GM23248 (cell line): Measurements from ENCODE around the gene FBXL4.

ENCODE experiments used
- EZH2 ChIP-seq: fragments of 200-600 bp; sonication (generic); IDR thresholded peaks from 2 replicates; pipeline ENCODE4 v1.6.1; 2018; ENCODE audit warnings: antibody characterized with exemption, mild to moderate bottlenecking; ENCODE audit not compliant: insufficient read depth, poor library complexity, severe bottlenecking
- EZH2phosphoT487 ChIP-seq: fragments of 200-600 bp; sonication (generic); IDR thresholded peaks from 2 replicates; pipeline ENCODE4 v1.6.1; 2018; ENCODE audit warnings: antibody characterized with exemption, moderate library complexity, mild to moderate bottlenecking, low read depth; ENCODE audit not compliant: insufficient read depth

DNA sequence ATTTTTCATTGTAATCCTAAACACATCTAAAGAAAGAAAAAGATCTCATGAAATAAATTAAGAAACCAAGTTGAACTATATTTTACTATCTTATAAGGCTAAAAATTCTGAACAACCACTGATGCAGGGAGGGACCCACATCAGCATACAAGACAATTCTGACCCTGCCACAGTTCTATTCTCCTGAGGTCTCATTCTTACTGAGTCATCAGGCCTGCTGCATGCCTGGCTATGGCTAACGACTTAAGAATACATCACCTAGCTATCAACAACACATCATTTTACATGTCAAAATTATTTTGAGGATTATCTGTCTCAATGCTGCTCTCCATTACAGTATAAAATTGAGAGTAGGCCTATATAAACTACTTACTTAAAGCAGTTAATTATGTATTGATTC, 52.9 kb downstream of the FBXL4 start:
- TF ChIP-seq EZH2 (no peak), EZH2phosphoT487 (no peak)
